Hair follicle dermal papilla cell (primary cell): ENCODE data around the gene TMEM218. TPM values are rescaled to one million over a fixed set of nuclear protein-coding genes. Genes with fewer than 3 reads are reported as not detected.

Experiments used
- total RNA-seq: library from RNA; depleted of rRNA; stranded (reverse); fragments of >200 nt; gene quantifications from 2 replicates; pipeline ENCODE4 v1.2.3, GENCODE V29; 2012

The TMEM218 gene
- 16.9 and 18.3 TPM in 2 replicates for total RNA-seq

GRCh38 chr11:125111343-125112207 lies at the start of gene TMEM218:
TMEM218 (minus strand) TSS chr11:125111626; CDS start chr11:125102241, 9,385 bp downstream.

DNA sequence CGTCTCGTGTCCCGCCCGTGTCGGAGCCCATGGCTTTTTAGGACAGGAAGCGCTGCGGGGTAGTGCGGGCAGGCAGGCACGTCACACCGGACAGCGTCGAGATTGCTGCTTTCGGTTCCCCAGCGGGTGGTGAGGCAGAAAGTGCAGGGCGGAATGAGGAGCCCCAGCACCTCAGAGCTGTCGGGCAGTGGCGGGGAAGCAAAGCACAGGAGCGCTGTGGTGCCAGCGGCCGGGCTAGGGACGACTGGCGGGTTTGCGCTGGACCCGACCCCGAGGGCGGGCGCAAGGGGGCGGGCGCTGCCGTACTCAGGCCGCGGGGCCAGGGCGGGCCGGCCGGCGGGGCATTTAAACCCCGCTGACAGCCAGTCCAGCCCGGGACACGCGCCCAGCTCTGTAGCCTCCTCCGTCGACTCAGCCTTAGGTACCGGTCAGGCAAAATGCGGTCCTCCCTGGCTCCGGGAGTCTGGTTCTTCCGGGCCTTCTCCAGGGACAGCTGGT lies 48.4 kb downstream of the TMEM218 start, which contains the start of gene SLC37A2:
TSS of gene SLC37A2 (plus strand) at position 375 of the 498 bp plus-strand sequence. CDS start at position 438, 63 bp downstream.

Other genes starting within 250 kb of the TMEM218 start
- gene ROBO3, start 246.2 kb downstream of the TMEM218 start, total RNA-seq, result 20.3 and 31.0 TPM in 2 replicates
- gene ROBO4, start 213.8 kb downstream of the TMEM218 start, total RNA-seq, result 1.1 and 1.3 TPM in 2 replicates
- gene HEPN1, start 192.4 kb downstream of the TMEM218 start, total RNA-seq, result not detected in 2 replicates
- gene HEPACAM, start 175.6 kb downstream of the TMEM218 start, total RNA-seq, result not detected in 2 replicates
- 1.6 TPM in 2 replicates for gene CCDC15, start 157.4 kb downstream of the TMEM218 start, total RNA-seq
- 0.49 and 0.81 TPM in 2 replicates for gene SLC37A2, start 48.3 kb downstream of the TMEM218 start, total RNA-seq
- 0.16 TPM in 1 of 2 replicates, not detected in the other for gene PKNOX2, start 53.1 kb upstream of the TMEM218 start, total RNA-seq